Measurements from ENCODE around the gene TUBG2.

TUBG2 gene

DNA sequence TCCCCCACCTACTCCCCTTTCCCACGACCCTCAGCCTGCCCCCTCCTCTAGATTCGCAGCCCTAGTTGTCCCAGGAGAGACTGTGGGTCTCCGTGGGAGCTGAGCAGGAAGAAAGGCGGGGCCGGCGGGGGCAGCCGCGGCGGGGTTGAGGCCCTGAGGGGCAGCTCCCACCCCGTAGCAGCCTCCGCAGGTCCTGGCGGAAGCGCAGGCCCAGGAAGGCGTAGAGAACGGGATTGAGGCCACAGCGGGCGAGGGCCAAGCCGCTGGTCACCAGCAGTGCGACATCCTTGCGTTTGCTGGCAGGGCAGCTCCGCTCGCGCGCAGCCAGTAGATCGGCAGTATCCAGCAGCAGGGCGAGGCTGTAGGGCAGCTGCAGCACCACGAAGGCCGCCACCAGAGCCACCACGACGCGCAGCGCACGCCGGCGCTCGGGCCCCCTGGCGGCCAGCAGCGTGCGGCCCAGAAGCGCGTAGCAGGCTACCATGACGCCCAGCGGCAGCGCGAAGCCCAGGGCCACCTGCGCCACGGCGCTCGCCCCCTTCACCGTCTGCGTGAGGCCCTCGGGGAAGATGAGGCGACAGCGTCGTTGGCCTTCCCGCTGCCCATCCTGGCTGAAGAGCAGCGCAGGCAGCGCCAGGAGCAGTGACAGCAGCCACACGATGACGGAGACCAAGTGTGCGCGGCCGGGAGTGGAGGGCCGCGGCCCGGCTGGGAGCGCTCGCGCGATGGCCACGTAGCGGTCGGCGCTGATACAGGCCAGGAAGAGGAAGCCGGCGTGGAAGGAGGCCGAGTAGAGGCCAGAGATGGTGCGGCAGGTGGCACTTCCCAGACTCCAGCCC lies 20.6 kb downstream of the TUBG2 start:
- Histone ChIP-seq H3K36me3 (ENCODE audit: control insufficient read depth, insufficient read depth, low read length) (no peaks in the 10 kb centered on the region), H3K4me1 (ENCODE audit: control insufficient read depth, insufficient read depth, low read length) (peaks cover 47% of the 10 kb centered on the region), H3K4me3 (ENCODE audit: low read depth, low read length) (peak overlapping the region; percentile 71), H3K27me3 (ENCODE audit: control insufficient read depth, insufficient read depth, low read length) (peaks cover 46% of the 10 kb centered on the region), H3K27ac (ENCODE audit: low read depth, low read length) (peak overlapping the region; percentile 36; the same call in 1 of the 2 replicates), H3K9ac (ENCODE audit: low read length) (peak overlapping the region; percentile 67), H3K9me3 (ENCODE audit: control insufficient read depth, insufficient read depth, low read depth, low read length) (no peaks in the 10 kb centered on the region)

DNA sequence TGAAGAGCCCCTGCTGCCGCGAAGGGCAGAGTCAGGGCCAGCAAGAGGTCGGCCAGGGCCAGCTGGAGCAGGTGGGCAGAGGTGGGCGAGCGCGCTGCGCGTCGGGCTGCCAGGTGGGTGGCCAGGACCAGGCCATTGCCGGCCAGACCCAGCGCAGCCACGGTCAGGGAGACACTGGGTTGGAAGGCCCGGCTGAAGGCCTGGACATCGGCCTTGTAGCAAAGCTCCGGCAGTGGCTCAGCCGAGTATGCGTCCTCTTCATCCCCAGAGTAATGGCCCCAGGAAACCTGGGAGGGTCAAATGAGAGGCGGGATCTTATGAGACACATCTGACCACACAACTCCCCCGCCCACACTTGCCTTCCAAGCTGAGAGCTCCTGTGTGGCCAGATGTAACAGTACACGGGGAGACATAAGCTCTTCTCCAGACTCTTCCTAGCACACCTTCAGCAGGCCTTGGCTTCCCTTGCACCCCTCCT lies 21.3 kb downstream of the TUBG2 start:
- Histone ChIP-seq H3K27me3 (ENCODE audit: control insufficient read depth, insufficient read depth, low read length) (peaks cover 48% of the 10 kb centered on the region), H3K9ac (ENCODE audit: low read length) (no peak overlapping the region), H3K9me3 (ENCODE audit: control insufficient read depth, insufficient read depth, low read depth, low read length) (no peaks in the 10 kb centered on the region), H3K4me3 (ENCODE audit: low read depth, low read length) (peak overlapping the region; percentile 71; the same call in 1 of the 2 replicates), H3K27ac (ENCODE audit: low read depth, low read length) (no peak overlapping the region), H3K36me3 (ENCODE audit: control insufficient read depth, insufficient read depth, low read length) (0 out of 2 replicates have a peak, but pooled peaks cover 6% of the 10 kb centered on the region), H3K4me1 (ENCODE audit: control insufficient read depth, insufficient read depth, low read length) (peaks cover 43% of the 10 kb centered on the region)

DNA sequence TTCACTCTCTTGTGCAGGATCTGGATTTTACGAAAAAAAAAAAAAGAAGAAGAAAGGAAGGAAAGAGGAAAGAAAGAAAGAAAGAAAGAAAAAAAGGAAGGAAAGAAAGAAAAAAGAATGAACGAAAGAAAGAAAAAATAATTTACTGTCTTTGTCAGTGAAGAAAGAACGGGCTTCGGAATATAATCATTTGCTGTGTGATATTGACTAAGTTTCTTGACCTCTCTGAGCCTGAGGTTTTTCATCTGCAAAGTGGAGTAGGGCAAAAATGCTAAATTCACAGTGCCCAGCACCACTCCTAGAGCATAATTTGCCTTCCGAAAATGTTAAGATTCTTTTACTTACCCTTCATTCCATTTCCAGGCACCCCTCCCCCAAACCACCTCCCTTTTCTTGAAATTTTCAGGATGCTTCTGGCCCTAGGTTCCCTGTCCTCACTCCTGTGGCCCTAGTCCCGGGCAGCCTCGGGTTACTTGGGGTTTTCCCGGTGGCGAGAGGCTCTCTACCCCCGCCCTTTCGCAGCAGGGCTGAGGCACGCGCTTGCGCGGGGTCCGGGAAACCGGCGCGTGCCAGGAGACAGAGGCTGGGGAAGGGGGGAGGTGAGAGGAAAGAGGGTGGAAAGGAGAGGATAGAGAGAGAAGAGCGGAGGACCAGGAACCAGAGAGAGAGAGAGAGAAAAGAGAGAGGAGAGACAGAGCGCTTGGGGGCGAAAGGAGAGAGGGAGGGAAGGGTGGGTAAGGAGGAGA lies 23.1 kb downstream of the TUBG2 start, which contains the start of gene CNTNAP1:
TSS of gene CNTNAP1 (plus strand) at position 556 of the 746 bp plus-strand sequence. CDS start 299 bp downstream, outside the sequence.
- no peaks in the 10 kb centered on the region for H3K9me3 ChIP-seq (ENCODE audit: control insufficient read depth, insufficient read depth, low read depth, low read length)

DNA sequence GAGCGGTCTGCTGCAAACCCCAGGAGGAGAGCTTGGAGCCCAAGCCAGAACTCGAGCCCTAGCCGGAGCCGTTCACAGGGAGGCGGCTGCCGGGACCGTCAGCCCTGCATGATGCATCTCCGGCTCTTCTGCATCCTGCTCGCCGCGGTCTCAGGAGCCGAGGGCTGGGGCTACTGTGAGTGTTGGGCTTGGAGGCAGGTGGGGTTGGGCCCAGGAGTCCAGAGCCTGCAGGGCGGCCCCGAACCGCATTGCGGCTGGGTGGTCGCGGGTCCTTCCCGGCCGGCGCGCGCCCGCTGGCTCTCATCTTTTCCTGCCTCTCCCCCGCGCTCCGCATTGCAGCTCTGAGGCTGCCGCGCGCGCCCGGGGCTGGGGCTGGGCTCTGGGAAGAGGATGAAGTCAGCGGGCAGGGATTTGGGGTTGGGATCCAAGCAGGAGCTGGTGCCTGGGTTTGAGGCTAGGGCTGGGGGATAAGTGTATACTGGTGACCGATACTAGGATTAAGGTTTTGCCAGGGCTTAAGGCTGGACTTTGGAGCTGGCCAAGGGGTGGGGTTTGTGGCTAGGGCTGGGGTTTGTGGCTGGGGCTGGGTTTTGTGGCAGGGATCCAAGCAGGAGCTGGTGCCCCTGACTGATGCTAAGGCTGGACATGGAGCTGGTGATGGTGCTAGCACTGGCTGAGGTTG lies 23.8 kb downstream of the TUBG2 start:
- Histone ChIP-seq H3K27ac (ENCODE audit: low read depth, low read length) (no peak overlapping the region), H3K27me3 (ENCODE audit: control insufficient read depth, insufficient read depth, low read length) (peaks cover 41% of the 10 kb centered on the region), H3K9me3 (ENCODE audit: control insufficient read depth, insufficient read depth, low read depth, low read length) (no peaks in the 10 kb centered on the region), H3K36me3 (ENCODE audit: control insufficient read depth, insufficient read depth, low read length) (0 out of 2 replicates have a peak, but pooled peaks cover 7% of the 10 kb centered on the region), H3K4me3 (ENCODE audit: low read depth, low read length) (peak overlapping the region; percentile 80), H3K4me1 (ENCODE audit: control insufficient read depth, insufficient read depth, low read length) (peaks cover 35% of the 10 kb centered on the region), H3K9ac (ENCODE audit: low read length) (peak overlapping the region; percentile 20)

More for the DNA sequence above, 23.1 kb downstream of the TUBG2 start, which contains the start of gene CNTNAP1:
- Histone ChIP-seq H3K4me1 (ENCODE audit: control insufficient read depth, insufficient read depth, low read length) (peaks cover 40% of the 10 kb centered on the region), H3K27me3 (ENCODE audit: control insufficient read depth, insufficient read depth, low read length) (peaks cover 41% of the 10 kb centered on the region), H3K27ac (ENCODE audit: low read depth, low read length) (no peak within 1 kb of the TSS), H3K36me3 (ENCODE audit: control insufficient read depth, insufficient read depth, low read length) (0 out of 2 replicates have a peak, but pooled peaks cover 7% of the 10 kb centered on the region), H3K4me3 (ENCODE audit: low read depth, low read length) (peak within 1 kb of the TSS; percentile 80), H3K9ac (ENCODE audit: low read length) (peak within 1 kb of the TSS; percentile 20)

DNA sequence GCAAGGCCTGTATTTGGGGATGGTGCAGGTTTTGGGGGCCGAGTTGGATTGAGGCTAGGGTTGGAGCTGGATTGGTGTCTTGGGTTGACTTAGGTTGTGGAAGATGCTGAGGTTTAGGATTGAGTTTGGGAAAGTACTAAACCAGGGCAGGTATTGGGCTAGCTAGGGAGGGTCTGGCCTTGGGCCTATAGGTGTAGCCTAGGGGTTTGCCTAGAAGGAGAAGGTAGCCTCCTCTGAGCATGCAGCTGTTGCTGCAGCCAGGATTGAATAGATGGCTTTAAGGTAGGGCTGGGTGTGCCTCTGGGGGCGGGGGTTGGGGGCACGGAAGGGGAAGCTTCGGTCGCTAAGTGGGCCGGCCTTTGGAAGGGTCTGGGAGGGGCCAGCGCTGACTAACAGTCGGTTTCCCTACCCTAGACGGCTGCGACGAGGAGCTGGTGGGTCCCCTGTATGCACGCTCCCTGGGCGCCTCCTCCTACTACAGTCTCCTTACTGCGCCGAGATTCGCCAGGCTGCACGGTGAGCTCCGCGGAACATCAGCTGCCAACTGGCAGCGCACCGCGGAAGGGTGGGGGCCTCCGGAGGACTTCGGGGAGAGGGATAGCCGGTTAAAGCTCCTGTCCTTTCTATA lies 24.4 kb downstream of the TUBG2 start:
- H3K27ac ChIP-seq (ENCODE audit: low read depth, low read length), result no peak overlapping the region
- H3K4me3 ChIP-seq (ENCODE audit: low read depth, low read length), result peak overlapping the region; percentile 80

DNA sequence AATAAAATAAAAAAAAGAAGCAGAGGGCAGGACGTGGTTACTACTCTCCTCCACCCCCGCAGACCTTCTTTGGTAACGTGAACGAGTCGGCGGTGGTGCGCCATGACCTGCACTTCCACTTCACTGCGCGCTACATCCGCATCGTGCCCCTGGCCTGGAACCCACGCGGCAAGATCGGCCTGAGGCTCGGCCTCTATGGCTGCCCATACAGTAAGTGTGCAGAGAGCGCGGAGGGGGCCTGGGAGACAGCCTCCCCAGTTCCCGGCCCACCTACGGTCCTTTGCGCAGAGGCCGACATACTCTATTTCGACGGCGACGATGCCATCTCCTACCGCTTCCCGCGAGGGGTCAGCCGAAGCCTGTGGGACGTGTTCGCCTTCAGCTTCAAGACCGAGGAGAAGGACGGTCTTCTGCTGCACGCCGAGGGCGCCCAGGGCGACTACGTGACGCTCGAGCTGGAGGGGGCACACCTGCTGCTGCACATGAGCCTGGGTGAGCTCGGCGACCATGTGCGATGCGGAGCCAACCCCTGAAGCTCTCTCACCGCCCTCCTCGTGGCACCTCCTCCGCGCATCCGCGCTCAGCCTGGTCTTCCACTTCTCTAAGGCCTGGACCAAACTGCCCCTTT lies 26.0 kb downstream of the TUBG2 start:
- H3K9me3 ChIP-seq (ENCODE audit: control insufficient read depth, insufficient read depth, low read depth, low read length), result no peaks in the 10 kb centered on the region
- peaks cover 27% of the 10 kb centered on the region for H3K4me1 ChIP-seq (ENCODE audit: control insufficient read depth, insufficient read depth, low read length)
- H3K4me3 ChIP-seq (ENCODE audit: low read depth, low read length), result no peak overlapping the region
- 0 out of 2 replicates have a peak, but pooled peaks cover 7% of the 10 kb centered on the region for H3K36me3 ChIP-seq (ENCODE audit: control insufficient read depth, insufficient read depth, low read length)
- H3K27ac ChIP-seq (ENCODE audit: low read depth, low read length), result no peak overlapping the region
- no peak overlapping the region for H3K9ac ChIP-seq (ENCODE audit: low read length)
- peaks cover 40% of the 10 kb centered on the region for H3K27me3 ChIP-seq (ENCODE audit: control insufficient read depth, insufficient read depth, low read length)

More for the DNA sequence above, 24.4 kb downstream of the TUBG2 start:
- Histone ChIP-seq H3K9ac (ENCODE audit: low read length) (no peak overlapping the region), H3K4me1 (ENCODE audit: control insufficient read depth, insufficient read depth, low read length) (peaks cover 35% of the 10 kb centered on the region), H3K9me3 (ENCODE audit: control insufficient read depth, insufficient read depth, low read depth, low read length) (no peaks in the 10 kb centered on the region), H3K27me3 (ENCODE audit: control insufficient read depth, insufficient read depth, low read length) (peaks cover 41% of the 10 kb centered on the region), H3K36me3 (ENCODE audit: control insufficient read depth, insufficient read depth, low read length) (0 out of 2 replicates have a peak, but pooled peaks cover 7% of the 10 kb centered on the region)

DNA sequence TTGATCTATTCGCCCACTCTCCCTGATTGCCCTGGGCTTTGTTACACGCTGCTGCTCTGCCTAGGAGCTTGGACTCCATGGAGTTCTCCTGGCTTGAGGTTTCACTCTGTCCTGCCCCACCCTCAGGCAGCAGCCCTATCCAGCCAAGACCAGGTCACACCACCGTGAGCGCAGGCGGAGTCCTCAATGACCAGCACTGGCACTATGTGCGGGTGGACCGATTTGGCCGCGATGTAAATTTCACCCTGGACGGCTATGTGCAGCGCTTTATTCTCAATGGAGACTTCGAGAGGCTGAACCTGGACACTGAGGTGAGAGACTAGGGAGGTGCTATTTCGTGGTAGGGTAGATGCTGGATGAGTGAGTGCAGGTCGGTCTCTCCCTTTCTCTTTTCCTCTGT lies 26.7 kb downstream of the TUBG2 start:
- H3K9me3 ChIP-seq (ENCODE audit: control insufficient read depth, insufficient read depth, low read depth, low read length), result no peaks in the 10 kb centered on the region
- H3K4me3 ChIP-seq (ENCODE audit: low read depth, low read length), result no peak overlapping the region
- peaks cover 20% of the 10 kb centered on the region for H3K4me1 ChIP-seq (ENCODE audit: control insufficient read depth, insufficient read depth, low read length)
- H3K27me3 ChIP-seq (ENCODE audit: control insufficient read depth, insufficient read depth, low read length), result peaks cover 33% of the 10 kb centered on the region
- H3K27ac ChIP-seq (ENCODE audit: low read depth, low read length), result no peak overlapping the region
- no peak overlapping the region for H3K9ac ChIP-seq (ENCODE audit: low read length)
- H3K36me3 ChIP-seq (ENCODE audit: control insufficient read depth, insufficient read depth, low read length), result 0 out of 2 replicates have a peak, but pooled peaks cover 7% of the 10 kb centered on the region

DNA sequence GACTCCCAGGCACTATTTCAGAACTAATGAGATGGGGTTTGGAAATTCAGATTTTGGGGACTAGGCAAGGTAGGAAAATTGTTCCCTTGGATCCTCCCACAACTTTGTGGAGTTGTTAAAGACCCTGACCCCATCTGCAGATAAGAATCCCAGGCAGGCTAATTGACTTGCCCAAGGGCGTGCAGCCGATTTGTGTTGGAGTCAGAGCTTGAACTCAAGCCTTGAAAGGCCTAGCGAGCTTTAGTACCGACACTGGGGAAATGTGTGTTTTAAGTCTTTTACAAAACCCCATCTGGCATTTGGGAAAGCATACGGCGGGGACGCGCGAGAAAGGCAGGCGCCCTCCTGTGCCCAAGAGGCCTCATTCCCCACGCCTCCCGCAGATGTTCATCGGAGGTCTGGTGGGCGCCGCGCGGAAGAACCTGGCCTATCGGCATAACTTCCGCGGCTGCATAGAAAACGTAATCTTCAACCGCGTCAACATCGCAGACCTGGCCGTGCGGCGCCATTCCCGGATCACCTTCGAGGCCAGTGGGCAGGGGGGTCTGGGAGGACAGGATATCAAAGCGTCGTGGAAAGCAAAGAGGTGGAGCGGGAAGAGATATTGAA lies 27.5 kb downstream of the TUBG2 start:
- H3K9ac ChIP-seq (ENCODE audit: low read length), result no peak overlapping the region

DNA sequence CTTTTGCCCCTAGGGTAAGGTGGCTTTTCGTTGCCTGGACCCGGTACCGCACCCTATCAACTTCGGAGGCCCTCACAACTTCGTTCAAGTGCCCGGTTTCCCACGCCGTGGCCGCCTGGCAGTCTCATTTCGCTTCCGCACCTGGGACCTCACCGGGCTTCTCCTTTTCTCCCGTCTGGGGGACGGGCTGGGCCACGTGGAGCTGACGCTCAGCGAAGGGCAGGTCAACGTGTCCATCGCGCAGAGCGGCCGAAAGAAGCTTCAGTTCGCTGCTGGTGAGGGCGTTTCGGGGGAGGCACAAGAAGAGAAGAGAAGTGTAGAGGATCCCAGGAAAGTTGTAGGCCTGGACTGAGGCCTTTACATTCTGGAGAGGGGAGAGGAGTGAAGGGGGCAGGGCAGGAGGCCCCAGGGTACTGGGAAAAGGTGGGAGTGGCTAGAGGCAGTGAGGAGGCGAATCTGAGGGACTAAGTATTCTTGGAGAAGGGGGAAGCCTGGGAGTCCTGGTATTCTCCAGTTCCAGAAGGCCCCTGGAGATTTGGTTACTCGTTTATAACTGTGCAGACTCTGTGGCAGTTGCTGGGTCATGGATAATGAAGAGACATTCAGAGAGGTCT lies 28.7 kb downstream of the TUBG2 start:
- H3K36me3 ChIP-seq (ENCODE audit: control insufficient read depth, insufficient read depth, low read length), result peaks cover 16% of the 10 kb centered on the region
- H3K4me1 ChIP-seq (ENCODE audit: control insufficient read depth, insufficient read depth, low read length), result peaks cover 14% of the 10 kb centered on the region
- no peak overlapping the region for H3K9ac ChIP-seq (ENCODE audit: low read length)
- H3K27me3 ChIP-seq (ENCODE audit: control insufficient read depth, insufficient read depth, low read length), result peaks cover 26% of the 10 kb centered on the region
- H3K27ac ChIP-seq (ENCODE audit: low read depth, low read length), result no peak overlapping the region
- H3K4me3 ChIP-seq (ENCODE audit: low read depth, low read length), result no peak overlapping the region
- no peaks in the 10 kb centered on the region for H3K9me3 ChIP-seq (ENCODE audit: control insufficient read depth, insufficient read depth, low read depth, low read length)

More for the DNA sequence above, 27.5 kb downstream of the TUBG2 start:
- Histone ChIP-seq H3K36me3 (ENCODE audit: control insufficient read depth, insufficient read depth, low read length) (0 out of 2 replicates have a peak, but pooled peaks cover 7% of the 10 kb centered on the region), H3K27ac (ENCODE audit: low read depth, low read length) (no peak overlapping the region), H3K27me3 (ENCODE audit: control insufficient read depth, insufficient read depth, low read length) (peaks cover 31% of the 10 kb centered on the region), H3K9me3 (ENCODE audit: control insufficient read depth, insufficient read depth, low read depth, low read length) (no peaks in the 10 kb centered on the region), H3K4me1 (ENCODE audit: control insufficient read depth, insufficient read depth, low read length) (peaks cover 15% of the 10 kb centered on the region), H3K4me3 (ENCODE audit: low read depth, low read length) (no peak overlapping the region)

Measured in HUES6 (cell line).